Esophagus squamous epithelium (tissue), 5 donors: Measurements from ENCODE around the gene GALNT14. TPM values are rescaled to one million over a fixed set of nuclear protein-coding genes. Genes with fewer than 3 reads are reported as not detected.

Experiments used
- DNase-seq: peaks from one replicate; lab custom pipeline; 2025; lab: John Stamatoyannopoulos, UW
- H3K27ac ChIP-seq, 4 donors: fragments of 200-600 bp; sonication (generic); one replicate each; pipeline ENCODE4 v1.5.1; 2016 to 2019; ENCODE audit warnings: mild to moderate bottlenecking in 1 of 4
- H3K27me3 ChIP-seq, 4 donors: fragments of 200-600 bp; sonication (generic); 1 replicate in 3 of 4; 2 replicates in 1 of 4; pipeline versions ENCODE4 v1.5.1 to v1.6.0; 2017 to 2021; ENCODE audit warnings: antibody characterized with exemption in 1 of 4
- H3K36me3 ChIP-seq, 3 donors: fragments of 200-600 bp; sonication (generic); one replicate each; pipeline ENCODE4 v1.5.1; 2016 to 2019
- H3K4me1 ChIP-seq, 3 donors: fragments of 200-600 bp; sonication (generic); one replicate each; pipeline ENCODE4 v1.5.1; 2017 to 2019
- H3K4me3 ChIP-seq, 4 donors: fragments of 200-600 bp; sonication (generic); 1 replicate in 3 of 4; 2 replicates in 1 of 4; pipeline ENCODE4 v1.5.1; 2016 to 2019; ENCODE audit warnings: mild to moderate bottlenecking in 2 of 4, moderate library complexity in 1 of 4
- H3K9me3 ChIP-seq, 3 donors: fragments of 200-600 bp; sonication (generic); one replicate each; pipeline ENCODE4 v1.5.1; 2016 to 2019
- CTCF ChIP-seq, 6 experiments: fragments of 450-650 bp in 4 of 6; fragments of 200-600 bp in 2 of 6; sonication (generic) in 2 of 6; IDR thresholded peaks; one replicate each; pipeline ENCODE4 v1.5.1; 2016 to 2019; ENCODE audit warnings: antibody characterized with exemption in 6 of 6, mild to moderate bottlenecking in 4 of 6, moderate library complexity in 4 of 6
- POLR2A ChIP-seq, 4 donors: fragments of 450-650 bp; IDR thresholded peaks; one replicate each; pipeline ENCODE4 v1.6.1; 2017; ENCODE audit warnings: antibody characterized with exemption in 4 of 4, mild to moderate bottlenecking in 4 of 4, moderate library complexity in 3 of 4
- WGBS, 2 donors: methylation state at CpG; one replicate each; pipeline ENCODE4 v1.1.5; 2018; 5-methylcytosine and 5-hydroxymethylcytosine counted together
- intact Hi-C: fragments of 100-400 bp; cut with DNase I; formaldehyde crosslinking; loops from one replicate; pipeline ENCODE4 v1.15.0; 2022
- total RNA-seq, 4 donors: library from RNA; depleted of rRNA; stranded (reverse); fragments of >200 nt; gene quantifications; one replicate each; pipeline ENCODE4 v1.1.0, GENCODE V29; 2016
- donor health status: DM: yes; HTN: yes; CAD: no.

The GALNT14 gene
- total RNA-seq, 4 donors from 2014 or later, result 18.6 to 29.0 (median 21.3) TPM

- H3K36me3 ChIP-seq, result no peaks in the 10 kb centered on the region
- TF ChIP-seq CTCF (IDR thresholded peaks at IDR 0.05) (no peak), POLR2A (IDR thresholded peaks at IDR 0.05) (no peak)
- no peak for DNase-seq
- no peak overlapping the region for H3K27ac ChIP-seq
- no peaks in the 10 kb centered on the region for H3K4me1 ChIP-seq
- intact Hi-C loops, result no loop called here
- H3K4me3 ChIP-seq, result no peak overlapping the region
- H3K9me3 ChIP-seq, result no peaks in the 10 kb centered on the region
- no peaks in the 10 kb centered on the region for H3K27me3 ChIP-seq
- 100% methylated on average over 1 of the region's 2 CpGs for WGBS, 2 donors
Measured at GRCh38 chr2:31082002-31082401, 56.2 kb downstream of the GALNT14 start.

GRCh38 chr2:31081492-31081891, 56.7 kb downstream of the GALNT14 start:
- Histone ChIP-seq H3K36me3 (no peaks in the 10 kb centered on the region), H3K4me1 (no peaks in the 10 kb centered on the region), H3K27me3 (no peaks in the 10 kb centered on the region), H3K9me3 (no peaks in the 10 kb centered on the region), H3K4me3 (no peak overlapping the region), H3K27ac (no peak overlapping the region)
- TF ChIP-seq POLR2A (IDR thresholded peaks at IDR 0.05) (no peak), CTCF (IDR thresholded peaks at IDR 0.05) (no peak)
- 44 to 57% methylated on average over 2 of the region's 2 CpGs for whole genome bisulfite sequencing, 2 donors
- intact Hi-C loops, result no loop called here
- no peak for DNase-seq

GRCh38 chr2:31080361-31080760, 57.9 kb downstream of the GALNT14 start:
- Histone ChIP-seq H3K27me3 (no peaks in the 10 kb centered on the region), H3K27ac (no peak overlapping the region), H3K9me3 (no peaks in the 10 kb centered on the region), H3K4me3 (no peak overlapping the region), H3K4me1 (no peaks in the 10 kb centered on the region), H3K36me3 (no peaks in the 10 kb centered on the region)
- TF ChIP-seq POLR2A (IDR thresholded peaks at IDR 0.05) (no peak), CTCF (IDR thresholded peaks at IDR 0.05) (no peak)
- 71 to 82% methylated on average over 1 of the region's 1 CpG for WGBS, 2 donors
- DNase-seq, result no peak
- intact Hi-C loops, result no loop called here

GRCh38 chr2:31079665-31080064, 58.6 kb downstream of the GALNT14 start:
- Histone ChIP-seq H3K4me3 (no peak overlapping the region), H3K36me3 (no peaks in the 10 kb centered on the region), H3K9me3 (no peaks in the 10 kb centered on the region), H3K27ac (no peak overlapping the region), H3K4me1 (no peaks in the 10 kb centered on the region), H3K27me3 (no peaks in the 10 kb centered on the region)
- DNase-seq, result no peak
- intact Hi-C loops, result no loop called here
- 90 to 91% methylated on average over 4 to 5 of the region's 5 CpGs for WGBS, 2 donors
- TF ChIP-seq CTCF (IDR thresholded peaks at IDR 0.05) (no peak), POLR2A (IDR thresholded peaks at IDR 0.05) (no peak)

GRCh38 chr2:31078579-31079105, 59.6 kb downstream of the GALNT14 start:
- Histone ChIP-seq H3K4me3 (no peak overlapping the region), H3K27ac (no peak overlapping the region), H3K9me3 (no peaks in the 10 kb centered on the region), H3K36me3 (no peaks in the 10 kb centered on the region), H3K27me3 (no peaks in the 10 kb centered on the region), H3K4me1 (no peaks in the 10 kb centered on the region)
- DNase-seq, result no peak
- TF ChIP-seq CTCF (IDR thresholded peaks at IDR 0.05) (no peak), POLR2A (IDR thresholded peaks at IDR 0.05) (no peak)
- 75 to 81% methylated on average over 4 to 6 of the region's 6 CpGs for WGBS, 2 donors
- intact Hi-C loops, result no loop called here
